Measurements from ENCODE around the gene SKIC3. TPM values are rescaled to one million over a fixed set of nuclear protein-coding genes. Genes with fewer than 3 reads are reported as not detected.

The SKIC3 gene
- total and polyA plus RNA-seq, 2 of the 13 experiments (the other 11 are each of a cell fraction or from before 2014, with no cell fraction given) = 36.9 to 61.5 TPM

GRCh38 chr5:95533106-95533505 is 21.7 kb downstream of the SKIC3 start:
- ATAC-seq (no peak), FAIRE-seq (no peak), DNase-seq (ENCODE audit: low spot score) (no peak)
- ChIA-PET POLR2A (interaction anchor here (1.0 kb wide), 1 partner anchor 22 kb away, joined by 3 read pairs; the partner anchor contains the start of genes ARSK and SKIC3), CTCF (ENCODE audit: low intra/inter-chr PET ratio, low total read pairs) (no interaction called here)
- WGBS (ENCODE audit: low lambda C conversion rate) = 94% methylated on average over 2 of the region's 2 CpGs
- Histone ChIP-seq H3K9ac (ENCODE audit: insufficient read depth, low read depth, low read length) (no peak overlapping the region), H2AFZ (ENCODE audit: low read length) (no peak overlapping the region), H3K4me1 (ENCODE audit: insufficient read depth, low read length) (no peaks in the 10 kb centered on the region), H3K79me2 (ENCODE audit: insufficient read depth, low read length) (no peaks in the 10 kb centered on the region), H3K36me3 (replicated peaks in 1 of 2; ENCODE audit: control insufficient read depth in 1 of 2, insufficient read depth in 2 of 2, low read length in 2 of 2) (peaks cover 10 to 39% of the 10 kb centered on the region in 2 experiments), H3K9me3 (ENCODE audit: low read length) (no peaks in the 10 kb centered on the region), H3K4me2 (ENCODE audit: low read depth, low read length) (no peak overlapping the region), H3K27me3 (ENCODE audit: control insufficient read depth in 1 of 2, insufficient read depth in 2 of 2, low read length in 2 of 2) (no peaks in the 10 kb centered on the region), H4K20me1 (ENCODE audit: insufficient read depth, low read length) (no peaks in the 10 kb centered on the region), H3K4me3 (replicated peaks in 1 of 3; ENCODE audit: insufficient read depth in 1 of 3, low read depth in 2 of 3, low read length in 3 of 3) (no peak overlapping the region), H3K27ac (ENCODE audit: extremely low read length, insufficient read depth, low read length) (no peak overlapping the region)
- BruUV-seq (replicated peaks) = no TSS peak
- intact Hi-C loops (cut with micrococcal nuclease; ENCODE audit: unreplicated experiment) (no loop called here), in situ Hi-C loops (cut with HindIII; ENCODE audit: extremely low pct_ligation_motif_present, low pct_unique_long_range_greater_than_20kb) (no loop called here)
- TF ChIP-seq ZNF616 (CRISPR knock-in tag; IDR thresholded peaks at IDR 0.05; ENCODE audit: low read depth) (no peak), ZNF761 (CRISPR knock-in tag; conservative IDR thresholded peaks at IDR 0.05) (no peak), UBTF (CRISPR knock-in tag; IDR thresholded peaks at IDR 0.05) (no peak), HIC2 (CRISPR knock-in tag; IDR thresholded peaks at IDR 0.05; ENCODE audit: low read depth) (no peak), ZNF260 (CRISPR knock-in tag; IDR thresholded peaks at IDR 0.05; ENCODE audit: borderline replicate concordance, low read depth) (no peak), ZNF83 (CRISPR knock-in tag; IDR thresholded peaks at IDR 0.05; ENCODE audit: borderline replicate concordance) (no peak), SMAD3 (CRISPR knock-in tag; IDR thresholded peaks at IDR 0.05) (no peak)
- TF ChIP-seq, protein P1, sequence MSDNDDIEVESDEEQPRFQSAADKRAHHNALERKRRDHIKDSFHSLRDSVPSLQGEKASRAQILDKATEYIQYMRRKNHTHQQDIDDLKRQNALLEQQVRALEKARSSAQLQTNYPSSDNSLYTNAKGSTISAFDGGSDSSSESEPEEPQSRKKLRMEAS (IDR thresholded peaks at IDR 0.05) = no peak
- TF ChIP-seq, protein P2, sequence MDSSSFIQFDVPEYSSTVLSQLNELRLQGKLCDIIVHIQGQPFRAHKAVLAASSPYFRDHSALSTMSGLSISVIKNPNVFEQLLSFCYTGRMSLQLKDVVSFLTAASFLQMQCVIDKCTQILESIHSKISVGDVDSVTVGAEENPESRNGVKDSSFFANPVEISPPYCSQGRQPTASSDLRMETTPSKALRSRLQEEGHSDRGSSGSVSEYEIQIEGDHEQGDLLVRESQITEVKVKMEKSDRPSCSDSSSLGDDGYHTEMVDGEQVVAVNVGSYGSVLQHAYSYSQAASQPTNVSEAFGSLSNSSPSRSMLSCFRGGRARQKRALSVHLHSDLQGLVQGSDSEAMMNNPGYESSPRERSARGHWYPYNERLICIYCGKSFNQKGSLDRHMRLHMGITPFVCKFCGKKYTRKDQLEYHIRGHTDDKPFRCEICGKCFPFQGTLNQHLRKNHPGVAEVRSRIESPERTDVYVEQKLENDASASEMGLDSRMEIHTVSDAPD (CRISPR knock-in tag; IDR thresholded peaks at IDR 0.05) = no peak
